ENCODE measurements around the gene CDHR3. TPM values are rescaled to one million over a fixed set of nuclear protein-coding genes. Genes with fewer than 3 reads are reported as not detected.

CDHR3 gene
- total RNA-seq, 1 experiment from 2014 or later: 3.3 TPM

DNA sequence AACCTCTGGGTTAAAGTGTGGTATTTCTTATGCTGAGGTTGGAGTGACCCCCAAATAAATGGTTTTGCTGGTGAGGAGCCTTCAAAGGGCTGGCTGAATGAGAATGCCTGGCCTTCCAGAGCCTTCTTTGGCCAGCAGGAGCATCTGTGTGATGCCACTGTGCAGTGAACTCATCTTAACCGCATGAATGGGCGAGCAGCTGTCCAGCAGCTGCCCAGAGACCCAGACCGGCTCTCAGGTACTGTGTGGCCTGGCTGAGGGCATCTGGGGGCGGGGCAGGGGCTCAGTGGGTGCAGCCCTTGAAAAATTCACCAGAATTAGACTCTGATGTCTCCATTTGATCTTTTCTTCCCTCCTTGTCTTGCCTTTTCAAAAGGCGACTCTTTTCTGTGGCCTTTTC, 90.0 kb downstream of the CDHR3 start:
- H4K8ac ChIP-seq (replicated peaks; ENCODE audit: insufficient read length, low read depth, low read length): no peak overlapping the region
- no peak overlapping the region for H4K91ac ChIP-seq (ENCODE audit: insufficient read length, low read depth, low read length)
- no peak overlapping the region for H3T11ph ChIP-seq (ENCODE audit: low read length)
- peaks cover 9% of the 10 kb centered on the region for H3K9me3 ChIP-seq (ENCODE audit: control insufficient read depth, low read depth, low read length)
- H3K79me2 ChIP-seq (ENCODE audit: insufficient read depth, low read length): no peaks in the 10 kb centered on the region
- H2BK20ac ChIP-seq (ENCODE audit: low read depth, low read length, poor library complexity, severe bottlenecking): no peak overlapping the region
- H4K5ac ChIP-seq (ENCODE audit: insufficient read length, low read depth, low read length): no peak overlapping the region
- H3K4me1 ChIP-seq (ENCODE audit: insufficient read depth, low read length): no peaks in the 10 kb centered on the region
- H3K79me1 ChIP-seq (ENCODE audit: insufficient read depth, low read depth, low read length, poor library complexity, severe bottlenecking): no peaks in the 10 kb centered on the region
- no peak overlapping the region for H3K18ac ChIP-seq (ENCODE audit: insufficient read length, low read depth, low read length)
- H3K23ac ChIP-seq (ENCODE audit: insufficient read length, low read depth, low read length): no peak overlapping the region
- H2BK5ac ChIP-seq (ENCODE audit: insufficient read length, low read length): no peak overlapping the region
- no peak overlapping the region for H3K27ac ChIP-seq (ENCODE audit: insufficient read length, low read depth, low read length)
- H3K9me3 Mint-ChIP-seq: peaks cover 7% of the 10 kb centered on the region in 2 experiments
- H3K4ac ChIP-seq (ENCODE audit: low read depth, low read length): no peak overlapping the region
- no peaks in the 10 kb centered on the region for H4K20me1 ChIP-seq (ENCODE audit: control insufficient read depth, insufficient read depth, insufficient read length)
- no peak overlapping the region for H3K4me2 ChIP-seq (ENCODE audit: insufficient read depth, insufficient read length, low read length)
- no peak for DNase-seq
- H3K14ac ChIP-seq (ENCODE audit: insufficient read depth, low read length): no peak overlapping the region
- H3K4me3 Mint-ChIP-seq: no peak overlapping the region
- H3K36me3 Mint-ChIP-seq (ENCODE audit: insufficient read depth in 1 of 3, low read depth in 3 of 3): no peaks in the 10 kb centered on the region
- no CpG with 5 or more reads among the region's 5 CpGs for WGBS (ENCODE audit: extremely low coverage, insufficient read length, low lambda C conversion rate)
- no peak overlapping the region for H3K9ac ChIP-seq (ENCODE audit: extremely low read depth, insufficient read length, low read length)
- H3K23me2 ChIP-seq (ENCODE audit: insufficient read length, low read depth, low read length, poor library complexity, severe bottlenecking): no peaks in the 10 kb centered on the region
- H2AK5ac ChIP-seq (ENCODE audit: insufficient read length, low read length): no peak overlapping the region
- H2AFZ ChIP-seq (ENCODE audit: low read length): no peak overlapping the region
- H3K56ac ChIP-seq (ENCODE audit: insufficient read length, low read depth, low read length): no peak overlapping the region
- peak overlapping the region in 1 of 3 experiments; percentile 18; a peak in 1 of 7 replicates for H3K27ac Mint-ChIP-seq
- H3K27me3 ChIP-seq (ENCODE audit: insufficient read depth, low read length): no peaks in the 10 kb centered on the region
- no peak overlapping the region for H2BK120ac ChIP-seq (ENCODE audit: low read depth, low read length, poor library complexity, severe bottlenecking)
- H2BK15ac ChIP-seq (ENCODE audit: low read depth, low read length): no peak overlapping the region
- H3K4me1 Mint-ChIP-seq: peaks cover 7 to 20% of the 10 kb centered on the region in 2 experiments
- TF ChIP-seq, protein P1, sequence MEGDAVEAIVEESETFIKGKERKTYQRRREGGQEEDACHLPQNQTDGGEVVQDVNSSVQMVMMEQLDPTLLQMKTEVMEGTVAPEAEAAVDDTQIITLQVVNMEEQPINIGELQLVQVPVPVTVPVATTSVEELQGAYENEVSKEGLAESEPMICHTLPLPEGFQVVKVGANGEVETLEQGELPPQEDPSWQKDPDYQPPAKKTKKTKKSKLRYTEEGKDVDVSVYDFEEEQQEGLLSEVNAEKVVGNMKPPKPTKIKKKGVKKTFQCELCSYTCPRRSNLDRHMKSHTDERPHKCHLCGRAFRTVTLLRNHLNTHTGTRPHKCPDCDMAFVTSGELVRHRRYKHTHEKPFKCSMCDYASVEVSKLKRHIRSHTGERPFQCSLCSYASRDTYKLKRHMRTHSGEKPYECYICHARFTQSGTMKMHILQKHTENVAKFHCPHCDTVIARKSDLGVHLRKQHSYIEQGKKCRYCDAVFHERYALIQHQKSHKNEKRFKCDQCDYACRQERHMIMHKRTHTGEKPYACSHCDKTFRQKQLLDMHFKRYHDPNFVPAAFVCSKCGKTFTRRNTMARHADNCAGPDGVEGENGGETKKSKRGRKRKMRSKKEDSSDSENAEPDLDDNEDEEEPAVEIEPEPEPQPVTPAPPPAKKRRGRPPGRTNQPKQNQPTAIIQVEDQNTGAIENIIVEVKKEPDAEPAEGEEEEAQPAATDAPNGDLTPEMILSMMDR (conservative IDR thresholded peaks at IDR 0.05): no peak
- peaks cover 9% of the 10 kb centered on the region for H3K27me3 Mint-ChIP-seq (ENCODE audit: low read depth)
- H2BK12ac ChIP-seq (ENCODE audit: insufficient read length, low read depth, low read length): no peak overlapping the region

Data from H9 (cell line).